Head of caudate nucleus (tissue), 42 donors: ENCODE data around the gene EZH2.

Experiments used
- DNase-seq, 42 donors: peaks; one replicate each; pipeline versions ENCODE4 v3.0.0 to v3.0.0-alpha.2; 2020 to 2021; ENCODE audit warnings: mixed read lengths in 7 of 42
- intact Hi-C: fragments of 100-400 bp; cut with DNase I; formaldehyde crosslinking; loops from one replicate; pipeline ENCODE4 v1.15.0; 2022

Gene EZH2

DNA sequence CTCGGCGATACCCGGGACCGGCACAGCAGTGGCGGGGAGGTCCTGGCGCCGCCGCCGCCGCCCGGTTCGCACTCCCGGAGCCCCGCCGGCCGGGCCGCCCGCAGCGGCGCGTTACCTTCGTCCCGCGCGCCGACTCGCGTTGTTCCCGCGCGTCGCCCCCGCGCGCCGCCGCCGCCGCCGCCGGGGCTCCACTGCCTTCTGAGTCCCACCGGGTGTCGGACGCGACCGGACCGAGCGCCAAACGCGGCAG lies at the start of gene EZH2:
Gene EZH2 (minus strand): TSS at position 243 of the 250 bp plus-strand sequence. CDS start 36,993 bp downstream, outside the sequence.
- DNase-seq: peak in 1 of 42 donors; percentile 14
- intact Hi-C loops: loop anchor here (5.0 to 10.0 kb wide), 3 partner anchors 61 to 208 kb away; partner anchors contain the start of genes CUL1 and ZNF786

DNA sequence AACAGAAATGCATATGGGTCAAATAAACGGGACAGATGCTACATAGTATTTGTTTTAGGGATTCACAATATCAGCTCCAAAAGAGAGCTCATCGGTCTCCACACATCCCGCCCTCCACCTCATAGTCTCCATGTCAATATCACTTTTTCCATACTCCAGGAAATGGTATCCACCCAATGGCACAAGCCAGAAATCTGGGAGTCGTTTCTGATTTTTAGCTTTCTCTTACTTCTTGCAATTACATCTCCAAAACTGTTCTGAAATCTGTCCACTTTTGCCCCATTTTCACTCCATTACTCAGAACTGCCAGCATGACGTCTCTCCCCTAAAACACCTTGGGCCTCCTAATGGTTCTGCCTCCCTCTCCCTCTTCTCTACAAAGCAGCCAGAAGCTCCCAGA lies 47.4 kb upstream of the EZH2 start:
- DNase-seq: no peak
- intact Hi-C loops: no loop called here

DNA sequence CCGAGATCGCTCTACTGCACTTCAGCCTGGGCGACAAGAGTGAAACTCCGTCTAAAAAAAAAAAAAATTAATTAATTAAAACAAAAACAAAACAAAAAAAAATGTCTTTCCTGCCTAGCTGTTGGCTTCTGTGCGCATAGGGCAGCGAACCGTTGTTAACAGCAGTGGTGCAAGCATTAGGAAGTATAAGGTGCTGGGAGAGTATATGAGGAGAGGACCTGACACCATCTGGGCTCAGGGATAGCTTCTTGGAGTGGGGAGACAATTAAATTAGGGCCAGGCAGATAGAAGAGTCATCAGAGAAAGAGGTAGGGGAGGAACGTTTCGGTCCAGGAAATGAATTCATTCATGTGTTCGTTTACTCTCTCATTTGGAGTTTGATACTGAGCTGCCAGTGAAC lies 46.2 kb upstream of the EZH2 start:
- intact Hi-C loops: no loop called here
- DNase-seq: no peak

DNA sequence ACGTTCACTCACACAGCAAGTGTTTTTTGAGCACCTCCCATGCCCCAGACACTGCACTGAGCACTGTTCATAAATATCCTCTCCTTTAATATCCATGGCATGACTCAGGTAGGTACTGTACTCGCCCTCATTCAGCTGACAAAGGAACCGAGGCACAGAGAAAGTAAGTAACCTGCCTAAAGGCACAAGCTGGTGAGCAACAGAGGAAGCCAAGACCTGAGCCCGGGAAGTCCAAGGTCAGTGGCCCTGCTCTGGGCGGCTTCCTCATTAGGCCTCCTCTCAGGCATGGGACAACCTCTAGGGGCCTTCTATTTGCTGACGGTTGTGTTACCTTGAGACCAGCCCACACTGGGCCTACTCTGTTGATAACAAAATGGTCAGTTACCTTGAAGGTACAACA lies 45.1 kb upstream of the EZH2 start:
- no peak for DNase-seq
- intact Hi-C loops: no loop called here

DNA sequence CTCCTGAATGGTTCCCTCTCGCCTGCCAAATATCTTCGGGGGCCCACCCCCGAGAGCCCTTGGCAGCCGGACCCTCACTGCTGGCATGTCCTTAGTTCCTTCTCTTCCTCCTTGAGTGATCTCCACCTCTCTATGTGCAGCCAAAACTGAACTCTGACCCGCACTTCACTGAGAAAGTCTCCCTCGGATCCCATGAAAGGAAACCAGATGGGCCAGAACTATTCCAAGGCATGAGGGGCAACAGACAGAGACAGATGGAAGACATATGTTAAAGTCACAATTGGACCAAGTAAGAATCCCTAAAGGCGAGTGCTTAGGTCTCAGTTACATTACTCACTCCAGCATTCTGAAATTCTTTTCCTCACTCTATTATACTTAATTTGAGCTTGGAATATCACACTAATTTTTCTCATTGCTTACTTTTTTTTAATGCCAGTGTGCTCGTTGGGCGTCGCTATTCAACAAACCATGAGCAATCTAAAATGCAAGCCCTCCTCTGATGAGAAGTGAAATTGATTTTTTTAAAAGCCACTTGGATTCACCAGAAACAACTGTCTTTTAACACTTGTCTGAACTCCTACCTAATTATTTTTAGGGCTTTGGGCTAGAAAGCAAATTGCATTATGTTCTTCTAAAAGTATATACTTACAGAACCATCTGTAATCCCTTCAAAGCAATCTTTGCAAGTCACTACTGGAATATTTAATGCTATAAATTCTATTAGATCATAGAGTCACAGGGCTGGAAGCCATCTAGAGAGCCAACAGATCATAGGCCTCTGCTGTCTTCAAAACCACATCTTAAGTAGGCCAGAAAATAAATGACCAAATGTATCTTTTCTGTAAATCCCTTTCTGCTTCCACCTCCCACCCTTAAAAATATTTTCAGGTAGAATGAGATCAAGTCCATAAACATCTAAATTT lies 43.3 kb upstream of the EZH2 start:
- DNase-seq: no peak
- intact Hi-C loops: no loop called here

DNA sequence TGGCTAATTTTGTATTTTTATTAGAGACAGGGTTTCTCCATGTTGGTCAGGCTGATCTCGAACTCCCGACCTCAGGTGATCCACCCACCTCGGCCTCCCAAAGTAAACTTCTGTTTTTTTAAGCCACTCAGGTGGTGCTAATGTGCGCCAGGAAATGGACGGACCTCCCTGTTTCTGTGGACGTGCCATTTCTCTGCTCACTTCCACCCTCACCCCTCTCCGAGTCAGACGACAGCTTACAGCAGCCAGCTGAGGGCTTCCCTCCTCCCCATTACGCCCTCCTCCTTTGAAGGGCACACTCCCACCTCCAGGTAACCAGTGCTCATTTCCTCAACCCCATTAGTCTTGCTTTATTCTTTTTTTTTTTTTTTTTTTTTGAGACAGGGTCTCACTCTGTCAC lies 41.7 kb upstream of the EZH2 start:
- DNase-seq: no peak
- intact Hi-C loops: no loop called here

DNA sequence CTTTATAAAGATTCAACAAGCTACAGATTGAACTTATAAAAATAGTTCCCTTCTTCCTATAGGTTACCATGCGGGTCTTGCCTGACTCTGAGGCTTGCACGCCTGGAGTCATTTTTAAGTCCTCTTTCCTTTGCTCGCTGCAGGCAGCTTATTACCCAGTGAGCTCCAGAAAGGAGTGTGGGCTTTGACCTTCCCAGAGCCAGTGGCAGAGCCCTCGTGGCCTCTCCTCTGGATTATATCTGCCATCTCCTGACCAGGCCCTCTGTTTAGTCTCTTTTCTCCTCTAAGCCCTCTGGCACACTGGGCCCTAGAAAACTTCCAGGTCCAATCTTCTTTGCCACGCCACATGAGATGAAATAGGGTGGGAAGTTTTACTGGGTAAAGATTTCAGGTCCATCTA lies 39.9 kb upstream of the EZH2 start:
- no peak for DNase-seq
- intact Hi-C loops: no loop called here

DNA sequence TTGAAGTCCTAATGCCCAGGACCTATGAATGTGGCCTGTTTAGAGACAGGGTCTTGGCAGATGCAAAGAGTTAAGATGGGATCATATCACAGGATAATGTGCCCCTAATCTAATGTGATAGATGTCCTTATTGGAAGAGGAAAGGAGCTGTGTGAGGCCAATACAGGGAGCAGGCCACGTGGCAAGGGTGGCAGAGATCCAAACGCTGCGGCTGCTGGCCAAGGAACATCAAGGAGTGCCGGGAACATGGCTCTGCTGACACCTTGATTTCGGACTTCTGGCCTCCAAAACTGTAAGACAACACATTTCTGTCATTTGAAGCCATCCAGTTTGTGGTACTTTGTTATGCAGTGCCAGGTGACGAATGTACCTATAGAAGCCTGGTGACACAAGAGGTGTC lies 37.7 kb upstream of the EZH2 start:
- no peak for DNase-seq
- intact Hi-C loops: no loop called here

DNA sequence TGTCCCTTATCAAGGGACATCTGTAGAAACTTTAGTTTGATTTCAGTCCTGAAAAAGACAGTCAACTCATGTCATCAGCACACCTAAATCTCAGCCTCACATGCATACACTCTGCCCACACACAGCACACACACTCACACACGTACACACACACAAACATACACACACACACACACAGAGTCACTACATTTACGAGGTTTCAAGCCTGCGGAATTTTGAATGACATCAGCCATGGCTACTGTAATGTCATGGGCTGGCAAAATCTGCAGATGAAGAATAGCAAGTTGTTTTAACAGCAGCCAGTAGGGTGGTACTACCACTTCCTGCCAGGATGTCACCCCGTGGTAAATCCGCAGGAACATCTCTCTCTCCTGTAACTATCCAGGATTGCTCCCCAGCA lies 37.1 kb upstream of the EZH2 start:
- DNase-seq: no peak
- intact Hi-C loops: no loop called here

DNA sequence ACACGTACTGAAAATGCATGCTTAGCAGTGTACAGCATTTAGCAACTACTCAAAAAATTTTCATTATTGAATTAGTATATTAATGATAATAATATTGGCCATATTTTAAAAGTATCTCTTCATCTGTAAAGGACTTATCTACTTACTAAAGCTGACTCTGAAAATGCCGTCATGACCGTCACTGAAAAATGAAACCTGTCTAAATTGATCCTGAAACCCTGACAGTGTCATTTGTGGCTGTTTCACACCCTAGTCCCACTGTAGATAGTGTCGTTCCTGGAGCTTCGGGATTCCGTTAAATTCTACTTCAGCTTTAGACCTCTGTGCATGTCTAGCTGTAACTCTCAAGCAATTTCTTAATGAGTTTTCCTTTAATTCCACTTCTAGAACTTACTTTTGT lies 35.8 kb upstream of the EZH2 start:
- no peak for DNase-seq
- intact Hi-C loops: no loop called here

DNA sequence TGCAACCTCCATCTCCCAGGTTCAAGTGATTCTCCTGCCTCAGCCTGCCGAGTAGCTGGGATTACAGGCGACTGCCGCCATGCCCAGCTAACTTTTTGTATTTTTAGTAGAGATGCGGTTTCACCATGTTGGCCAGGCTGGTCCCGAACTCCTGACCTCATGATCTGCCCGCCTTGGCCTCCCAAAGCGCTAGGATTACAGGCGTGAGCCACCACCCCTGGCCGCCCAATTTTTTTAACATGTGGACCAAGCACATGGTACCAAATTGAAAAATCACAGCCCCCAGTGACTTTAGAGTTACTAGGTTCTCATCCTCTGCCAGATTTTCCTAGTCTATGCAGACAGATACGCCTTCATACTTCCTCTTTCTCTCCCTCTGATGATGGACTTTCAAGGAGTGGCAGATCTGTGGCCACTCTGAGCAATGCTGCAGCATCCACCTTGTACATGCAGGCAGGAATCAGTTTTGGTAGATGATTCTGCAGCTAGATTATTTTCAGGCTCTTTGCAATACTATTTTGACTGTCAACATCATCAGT lies 34.0 kb upstream of the EZH2 start:
- intact Hi-C loops: no loop called here
- no peak for DNase-seq

DNA sequence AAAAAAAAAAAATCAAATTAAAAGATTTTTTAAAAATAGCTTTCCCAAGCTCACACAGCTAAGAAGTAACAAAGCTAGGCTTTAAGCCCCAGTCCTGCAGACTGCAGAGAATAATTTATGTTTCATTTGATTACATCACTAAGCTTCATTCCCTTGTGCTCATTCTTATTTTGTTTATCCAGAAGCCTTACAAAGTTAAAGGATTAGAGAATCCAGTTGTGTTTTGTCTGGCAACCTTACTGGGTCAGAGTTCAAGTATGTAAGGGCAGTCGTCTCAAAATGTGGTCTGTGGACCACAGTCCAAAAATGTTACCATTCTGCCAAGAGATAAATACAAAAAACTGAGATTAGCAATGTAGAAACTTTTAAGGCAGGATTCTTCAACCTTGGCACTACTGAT lies 32.1 kb upstream of the EZH2 start:
- DNase-seq: no peak
- intact Hi-C loops: no loop called here

DNA sequence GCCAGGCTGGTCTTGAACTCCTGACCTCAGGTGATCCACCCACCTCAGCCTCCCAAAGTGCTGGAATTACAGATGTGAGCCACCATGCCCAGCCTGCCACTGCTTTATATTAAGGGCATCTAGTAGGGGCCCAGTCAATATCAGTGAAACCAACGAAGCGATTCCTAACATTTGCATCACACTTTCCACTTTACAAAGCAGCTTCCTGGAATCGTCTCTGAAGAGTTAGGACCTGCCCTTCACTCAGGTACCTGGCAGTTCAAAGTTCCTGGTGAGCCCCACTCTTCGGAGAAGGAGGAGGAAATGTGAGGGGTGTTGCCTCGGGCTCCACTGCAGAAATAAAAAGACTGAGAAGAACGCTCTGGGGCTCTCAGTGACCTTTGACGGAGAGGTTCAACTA lies 31.1 kb upstream of the EZH2 start:
- no peak for DNase-seq
- intact Hi-C loops: no loop called here

DNA sequence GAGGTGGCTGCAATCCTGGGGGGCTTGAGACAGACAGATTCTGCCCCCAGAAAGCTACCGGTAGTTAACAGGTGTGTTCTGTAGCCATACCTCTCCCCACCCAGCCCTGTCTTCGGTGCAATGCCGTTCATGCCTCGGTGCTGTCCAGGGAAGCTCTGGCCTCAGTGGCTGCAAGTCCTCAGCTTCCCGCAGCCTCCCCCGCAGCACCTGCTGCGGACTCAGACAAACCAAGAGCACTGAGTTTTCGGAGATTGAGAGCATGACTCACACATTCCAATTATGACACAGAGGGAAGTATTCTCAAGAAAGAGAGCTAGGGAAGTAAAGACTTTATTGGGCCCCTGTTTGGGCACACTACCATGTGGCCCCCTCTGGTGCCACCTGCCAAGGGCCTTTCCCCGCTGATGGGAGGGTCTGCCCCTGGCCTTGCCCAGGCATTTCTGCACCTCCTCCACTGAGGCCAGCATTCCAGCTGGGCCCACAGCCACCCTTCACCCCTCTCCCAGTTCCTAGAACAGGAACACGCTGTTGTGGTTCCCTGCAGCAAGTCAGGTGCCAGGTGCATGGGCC lies 30.2 kb upstream of the EZH2 start:
- intact Hi-C loops: no loop called here
- peak in 15 of 42 donors; percentile 3 to 51 (median 18) for DNase-seq

DNA sequence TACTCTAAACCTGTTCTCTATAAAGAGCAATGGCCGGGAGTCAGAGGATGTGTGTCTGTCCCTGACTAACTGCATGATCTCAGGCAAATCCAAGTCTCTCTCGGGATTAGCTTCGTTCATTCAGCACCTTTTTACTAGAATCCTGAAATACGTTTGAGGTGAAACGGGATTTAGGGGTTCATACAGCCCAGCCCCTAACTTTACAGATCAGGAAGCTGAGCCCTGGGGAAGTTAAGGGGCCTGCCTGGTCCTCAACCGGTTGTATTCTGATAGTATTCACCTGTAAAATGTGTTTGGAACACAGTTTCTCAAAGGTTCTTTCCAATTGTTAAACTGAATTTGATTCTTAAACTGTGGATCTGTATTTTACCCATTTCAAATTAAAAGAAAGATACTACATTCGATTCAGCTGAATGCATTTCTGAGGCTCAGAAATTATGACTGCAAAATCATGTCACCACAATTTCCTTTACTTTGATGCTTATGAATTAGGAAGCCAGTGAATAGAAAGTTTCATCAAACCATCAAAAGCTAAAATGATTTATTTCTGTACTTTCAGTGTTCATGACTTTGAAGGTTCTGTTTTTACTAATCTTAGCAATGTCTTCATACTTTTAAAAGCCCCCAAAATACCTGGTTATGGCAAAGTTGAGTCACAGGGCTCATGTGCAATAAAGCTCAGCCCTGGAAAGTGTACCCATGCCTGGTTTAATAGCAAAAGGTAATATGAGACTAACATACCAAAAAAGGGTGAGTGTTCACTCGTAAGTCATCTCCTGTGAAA lies 28.9 kb upstream of the EZH2 start:
- intact Hi-C loops: no loop called here
- no peak for DNase-seq

DNA sequence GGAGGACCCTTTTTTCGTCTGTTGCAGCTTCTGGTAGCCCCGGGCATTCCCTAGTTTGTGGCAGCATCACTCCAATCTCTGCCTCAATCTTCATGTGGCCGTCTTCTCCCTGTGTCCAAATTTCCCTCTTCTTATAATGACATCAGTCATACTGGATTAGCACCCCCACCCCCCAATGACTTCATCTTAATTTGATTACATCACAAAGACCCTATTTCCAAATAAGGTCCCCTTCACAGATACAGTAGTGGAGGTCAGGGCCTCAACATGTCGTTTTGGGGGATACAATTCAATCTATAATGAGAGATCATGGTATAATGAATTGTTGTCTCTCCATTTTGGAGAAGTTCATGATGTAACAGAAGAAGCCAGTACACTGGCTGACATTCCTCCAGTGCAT lies 28.1 kb upstream of the EZH2 start:
- intact Hi-C loops: no loop called here

DNA sequence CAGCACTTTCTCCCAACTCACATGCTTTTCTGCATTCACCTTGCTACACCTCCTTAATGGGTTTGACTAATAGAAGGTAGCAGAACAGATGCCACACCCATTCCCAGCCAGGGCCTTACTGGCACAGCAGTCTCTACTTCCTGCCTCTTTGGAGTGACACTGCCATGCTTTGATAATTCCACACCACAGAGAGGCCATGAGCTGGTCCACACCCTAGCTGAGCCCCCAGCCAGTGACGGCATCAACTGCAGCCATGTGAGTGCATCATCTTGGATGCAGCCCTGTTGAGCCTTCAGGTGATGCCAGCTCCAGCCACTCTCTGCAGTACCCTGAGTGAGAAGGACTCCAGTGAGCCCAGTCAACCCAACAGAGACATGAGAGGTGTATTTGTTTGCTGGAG lies 27.5 kb upstream of the EZH2 start:
- intact Hi-C loops: no loop called here
- DNase-seq: no peak

More for the DNA sequence above, 28.1 kb upstream of the EZH2 start:
- DNase-seq: no peak

DNA sequence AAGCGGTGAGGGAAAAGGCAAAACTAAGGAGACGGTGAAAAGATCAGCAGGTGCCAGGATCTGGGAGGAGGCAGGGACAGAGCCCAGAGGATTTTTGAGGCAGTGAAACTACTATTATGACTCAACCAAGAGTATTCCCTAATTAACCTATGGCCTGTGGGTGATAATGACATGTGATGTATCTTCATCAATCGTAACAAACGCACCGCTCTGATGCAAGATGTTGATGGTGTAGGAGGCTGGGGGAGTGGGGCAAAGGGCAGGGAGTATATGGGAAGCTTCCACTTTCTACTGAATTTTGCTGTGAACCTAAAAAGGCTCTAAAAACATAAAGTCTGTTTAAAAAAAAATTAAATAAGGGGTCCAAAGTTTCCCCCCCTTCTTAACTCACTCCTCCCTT lies 25.5 kb upstream of the EZH2 start:
- no peak for DNase-seq
- intact Hi-C loops: no loop called here

DNA sequence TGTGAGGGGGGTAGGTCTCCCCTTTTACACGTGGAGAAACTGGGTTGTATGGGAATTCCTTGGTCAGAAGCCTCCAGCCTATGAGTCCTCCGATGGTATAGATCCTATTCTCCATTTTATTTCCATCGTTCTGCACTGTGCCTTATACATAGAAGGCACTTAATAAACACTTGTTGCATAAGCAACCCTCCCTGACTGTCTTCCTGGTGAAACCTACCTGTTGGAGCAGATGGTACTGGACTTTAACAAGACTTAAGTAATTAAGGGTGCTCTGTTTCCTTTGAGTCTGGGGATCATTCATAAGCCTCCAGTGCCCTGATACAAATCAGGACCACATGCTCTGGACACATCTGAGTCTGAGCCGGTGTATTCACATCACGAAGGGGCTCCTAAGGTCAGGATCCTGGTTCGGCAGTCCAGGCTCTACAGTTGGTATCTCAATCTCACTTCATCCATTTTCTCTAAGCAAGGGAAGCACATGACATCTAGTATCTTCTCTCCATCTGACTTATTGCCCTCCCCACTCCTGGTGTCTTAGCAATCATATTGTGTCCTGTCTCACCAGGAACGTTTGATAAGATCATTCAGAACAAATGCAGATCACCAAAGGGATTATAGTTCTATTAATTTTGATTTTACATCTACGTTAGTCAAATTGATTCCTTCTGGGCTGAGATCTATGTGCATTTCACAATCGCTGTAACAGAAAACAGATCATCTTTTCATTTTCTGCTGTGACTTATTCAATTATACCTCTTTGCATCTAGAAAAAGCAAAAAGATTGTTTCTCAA lies 22.8 kb upstream of the EZH2 start:
- intact Hi-C loops: no loop called here
- no peak for DNase-seq
